ENCODE measurements around the gene VGLL1.

The VGLL1 gene

GRCh38 chrX:136574548-136574947 is 42.5 kb downstream of the VGLL1 start:
- Histone ChIP-seq H3K4me1 (ENCODE audit: control insufficient read depth in 2 of 2, insufficient read depth in 1 of 2, low read depth in 1 of 2, low read length in 2 of 2) (no peaks in the 10 kb centered on the region), H2AFZ (ENCODE audit: low read length) (no peak overlapping the region), H3K36me3 (replicated peaks in 1 of 2; ENCODE audit: control insufficient read depth in 2 of 2, insufficient read depth in 2 of 2, low read length in 2 of 2) (no peaks in the 10 kb centered on the region), H3K27ac (replicated peaks; ENCODE audit: low read length) (no peak overlapping the region), H3K14ac (ENCODE audit: low read length) (no peak overlapping the region), H2BK5ac (ENCODE audit: low read length) (no peak overlapping the region), H3K79me1 (ENCODE audit: low read depth, low read length) (no peaks in the 10 kb centered on the region), H2BK15ac (ENCODE audit: low read length) (no peak overlapping the region), H3K4me3 (ENCODE audit: low read length in 2 of 2) (no peak overlapping the region), H3K27me3 (ENCODE audit: control insufficient read depth in 3 of 3, insufficient read depth in 3 of 3, low read depth in 1 of 3, low read length in 3 of 3) (no peaks in the 10 kb centered on the region), H3K9me3 (replicated peaks in 1 of 2; ENCODE audit: control insufficient read depth in 2 of 2, insufficient read depth in 1 of 2, low read depth in 1 of 2, low read length in 2 of 2) (no peaks in the 10 kb centered on the region), H3K4me2 (ENCODE audit: insufficient read depth, low read length, poor library complexity, severe bottlenecking) (no peak overlapping the region), H4K91ac (ENCODE audit: low read depth, low read length, poor library complexity) (no peak overlapping the region), H2BK12ac (ENCODE audit: low read length) (no peak overlapping the region), H3K4ac (ENCODE audit: low read length) (no peak overlapping the region), H3K23ac (ENCODE audit: low read depth, low read length, poor library complexity) (no peak overlapping the region), H3K9ac (ENCODE audit: low read depth, low read length, poor library complexity) (no peak overlapping the region), H2BK120ac (ENCODE audit: low read depth, low read length) (no peak overlapping the region), H4K8ac (ENCODE audit: low read depth, low read length) (no peak overlapping the region), H3K18ac (ENCODE audit: low read length) (no peak overlapping the region), H2AK5ac (ENCODE audit: low read depth, low read length) (no peak overlapping the region)
- WGBS, 2 donors (ENCODE audit: extremely low coverage in 2 of 2, insufficient read length in 2 of 2, insufficient replicate concordance in 1 of 2) = no CpG with 5 or more reads among the region's 3 CpGs
- DNase-seq (ENCODE audit: low spot score) = no peak

- Histone ChIP-seq H2BK15ac (ENCODE audit: low read length) (no peak overlapping the region), H3K23ac (ENCODE audit: low read depth, low read length, poor library complexity) (no peak overlapping the region), H4K91ac (ENCODE audit: low read depth, low read length, poor library complexity) (no peak overlapping the region), H3K4me1 (ENCODE audit: control insufficient read depth in 2 of 2, insufficient read depth in 1 of 2, low read depth in 1 of 2, low read length in 2 of 2) (no peaks in the 10 kb centered on the region), H3K27me3 (ENCODE audit: control insufficient read depth in 3 of 3, insufficient read depth in 3 of 3, low read depth in 1 of 3, low read length in 3 of 3) (no peaks in the 10 kb centered on the region), H3K4ac (ENCODE audit: low read length) (no peak overlapping the region), H3K36me3 (replicated peaks in 1 of 2; ENCODE audit: control insufficient read depth in 2 of 2, insufficient read depth in 2 of 2, low read length in 2 of 2) (no peaks in the 10 kb centered on the region), H2BK12ac (ENCODE audit: low read length) (no peak overlapping the region), H3K4me3 (ENCODE audit: low read length in 2 of 2) (no peak overlapping the region), H4K8ac (ENCODE audit: low read depth, low read length) (no peak overlapping the region), H3K14ac (ENCODE audit: low read length) (no peak overlapping the region), H3K9me3 (replicated peaks in 1 of 2; ENCODE audit: control insufficient read depth in 2 of 2, insufficient read depth in 1 of 2, low read depth in 1 of 2, low read length in 2 of 2) (no peaks in the 10 kb centered on the region), H3K27ac (replicated peaks; ENCODE audit: low read length) (no peak overlapping the region), H2AK5ac (ENCODE audit: low read depth, low read length) (no peak overlapping the region), H3K18ac (ENCODE audit: low read length) (no peak overlapping the region), H2BK120ac (ENCODE audit: low read depth, low read length) (no peak overlapping the region), H2AFZ (ENCODE audit: low read length) (no peak overlapping the region), H3K9ac (ENCODE audit: low read depth, low read length, poor library complexity) (no peak overlapping the region), H3K79me1 (ENCODE audit: low read depth, low read length) (no peaks in the 10 kb centered on the region), H2BK5ac (ENCODE audit: low read length) (no peak overlapping the region), H3K4me2 (ENCODE audit: insufficient read depth, low read length, poor library complexity, severe bottlenecking) (no peak overlapping the region)
- peak; percentile 9 for DNase-seq (ENCODE audit: low spot score)
- WGBS, 2 donors (ENCODE audit: extremely low coverage in 2 of 2, insufficient read length in 2 of 2, insufficient replicate concordance in 1 of 2) = no CpG with 5 or more reads among the region's 6 CpGs
Observed at GRCh38 chrX:136577552-136577951, 45.5 kb downstream of the VGLL1 start.

- H3K14ac ChIP-seq (ENCODE audit: low read length) = no peak overlapping the region
- no peaks in the 10 kb centered on the region for H3K79me1 ChIP-seq (ENCODE audit: low read depth, low read length)
- H3K23ac ChIP-seq (ENCODE audit: low read depth, low read length, poor library complexity) = no peak overlapping the region
- H3K4me2 ChIP-seq (ENCODE audit: insufficient read depth, low read length, poor library complexity, severe bottlenecking) = no peak overlapping the region
- H3K4me3 ChIP-seq (ENCODE audit: low read length in 2 of 2) = no peak overlapping the region
- peaks cover 0 to 5% (median 0%) of the 10 kb centered on the region in 3 experiments for H3K27me3 ChIP-seq (ENCODE audit: control insufficient read depth in 3 of 3, insufficient read depth in 3 of 3, low read depth in 1 of 3, low read length in 3 of 3)
- H3K9ac ChIP-seq (ENCODE audit: low read depth, low read length, poor library complexity) = no peak overlapping the region
- no peak overlapping the region for H2BK5ac ChIP-seq (ENCODE audit: low read length)
- H3K36me3 ChIP-seq (replicated peaks in 1 of 2; ENCODE audit: control insufficient read depth in 2 of 2, insufficient read depth in 2 of 2, low read length in 2 of 2) = no peaks in the 10 kb centered on the region
- H4K91ac ChIP-seq (ENCODE audit: low read depth, low read length, poor library complexity) = no peak overlapping the region
- no peak overlapping the region for H2BK120ac ChIP-seq (ENCODE audit: low read depth, low read length)
- no peaks in the 10 kb centered on the region for H3K9me3 ChIP-seq (replicated peaks in 1 of 2; ENCODE audit: control insufficient read depth in 2 of 2, insufficient read depth in 1 of 2, low read depth in 1 of 2, low read length in 2 of 2)
- H4K8ac ChIP-seq (ENCODE audit: low read depth, low read length) = no peak overlapping the region
- no peak overlapping the region for H2BK15ac ChIP-seq (ENCODE audit: low read length)
- DNase-seq (ENCODE audit: low spot score) = no peak
- no peak overlapping the region for H2AFZ ChIP-seq (ENCODE audit: low read length)
- H2BK12ac ChIP-seq (ENCODE audit: low read length) = no peak overlapping the region
- no peak overlapping the region for H3K4ac ChIP-seq (ENCODE audit: low read length)
- no peak overlapping the region for H3K18ac ChIP-seq (ENCODE audit: low read length)
- H2AK5ac ChIP-seq (ENCODE audit: low read depth, low read length) = no peak overlapping the region
- no peaks in the 10 kb centered on the region for H3K4me1 ChIP-seq (ENCODE audit: control insufficient read depth in 2 of 2, insufficient read depth in 1 of 2, low read depth in 1 of 2, low read length in 2 of 2)
- no peak overlapping the region for H3K27ac ChIP-seq (replicated peaks; ENCODE audit: low read length)
Observed at GRCh38 chrX:136580316-136580715, 48.3 kb downstream of the VGLL1 start.

DNA sequence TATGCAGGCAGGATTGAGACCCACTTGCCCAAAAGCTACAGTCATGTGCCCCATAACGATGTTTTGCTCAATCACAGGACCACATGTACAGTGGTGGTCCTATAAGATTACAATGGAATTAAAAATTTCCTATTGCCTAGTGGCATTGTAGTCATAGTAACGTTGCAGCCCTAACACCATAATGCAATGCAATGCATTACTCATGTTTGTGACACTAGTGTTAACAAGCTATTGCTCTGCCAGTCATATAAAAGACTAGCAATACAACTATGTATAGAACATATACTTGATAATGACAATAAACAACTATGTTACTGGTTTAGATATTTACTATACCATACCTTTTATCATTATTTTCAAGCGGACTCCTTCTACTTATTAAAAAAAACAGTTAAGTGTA is 50.6 kb downstream of the VGLL1 start:
- no peak overlapping the region for H3K4ac ChIP-seq (ENCODE audit: low read length)
- H4K91ac ChIP-seq (ENCODE audit: low read depth, low read length, poor library complexity) = no peak overlapping the region
- DNase-seq (ENCODE audit: low spot score) = no peak
- H3K23ac ChIP-seq (ENCODE audit: low read depth, low read length, poor library complexity) = no peak overlapping the region
- H3K4me1 ChIP-seq (ENCODE audit: control insufficient read depth in 2 of 2, insufficient read depth in 1 of 2, low read depth in 1 of 2, low read length in 2 of 2) = no peaks in the 10 kb centered on the region
- H3K14ac ChIP-seq (ENCODE audit: low read length) = no peak overlapping the region
- no peak overlapping the region for H2AFZ ChIP-seq (ENCODE audit: low read length)
- H3K9me3 ChIP-seq (replicated peaks in 1 of 2; ENCODE audit: control insufficient read depth in 2 of 2, insufficient read depth in 1 of 2, low read depth in 1 of 2, low read length in 2 of 2) = no peaks in the 10 kb centered on the region
- no peak overlapping the region for H3K9ac ChIP-seq (ENCODE audit: low read depth, low read length, poor library complexity)
- H3K36me3 ChIP-seq (replicated peaks in 1 of 2; ENCODE audit: control insufficient read depth in 2 of 2, insufficient read depth in 2 of 2, low read length in 2 of 2) = no peaks in the 10 kb centered on the region
- H3K27me3 ChIP-seq (ENCODE audit: control insufficient read depth in 3 of 3, insufficient read depth in 3 of 3, low read depth in 1 of 3, low read length in 3 of 3) = peaks cover 0 to 12% (median 0%) of the 10 kb centered on the region in 3 experiments
- no peak overlapping the region for H4K8ac ChIP-seq (ENCODE audit: low read depth, low read length)
- no peak overlapping the region for H3K27ac ChIP-seq (replicated peaks; ENCODE audit: low read length)
- no peaks in the 10 kb centered on the region for H3K79me1 ChIP-seq (ENCODE audit: low read depth, low read length)
- no peak overlapping the region for H2BK5ac ChIP-seq (ENCODE audit: low read length)
- H3K18ac ChIP-seq (ENCODE audit: low read length) = no peak overlapping the region
- H2AK5ac ChIP-seq (ENCODE audit: low read depth, low read length) = no peak overlapping the region
- no peak overlapping the region for H3K4me2 ChIP-seq (ENCODE audit: insufficient read depth, low read length, poor library complexity, severe bottlenecking)
- H3K4me3 ChIP-seq (ENCODE audit: low read length in 2 of 2) = no peak overlapping the region
- no CpG with 5 or more reads among the region's 3 CpGs for WGBS, 2 donors (ENCODE audit: extremely low coverage in 2 of 2, insufficient read length in 2 of 2, insufficient replicate concordance in 1 of 2)
- no peak overlapping the region for H2BK15ac ChIP-seq (ENCODE audit: low read length)
- H2BK12ac ChIP-seq (ENCODE audit: low read length) = no peak overlapping the region
- H2BK120ac ChIP-seq (ENCODE audit: low read depth, low read length) = no peak overlapping the region
